Prostate gland (tissue), 2 donors: ENCODE measurements around the gene HPS4.

Experiments used
- POLR2AphosphoS5 ChIP-seq: sonication (generic); formaldehyde crosslinking; IDR thresholded peaks from one replicate; pipeline ENCODE4 v1.6.1; 2017; ENCODE audit warnings: antibody characterized with exemption
- TF ChIP-seq, protein P1 (sequence below), 4 experiments: fragments of 200-600 bp in 2 of 4; fragments of 450-650 bp in 2 of 4; sonication (generic) in 2 of 4; IDR thresholded peaks; 1 replicate in 3 of 4; 2 replicates in 1 of 4; pipeline ENCODE4 v1.5.1; 2016 to 2019; ENCODE audit warnings: antibody characterized with exemption in 4 of 4, mild to moderate bottlenecking in 2 of 4, moderate library complexity in 2 of 4

DNA sequence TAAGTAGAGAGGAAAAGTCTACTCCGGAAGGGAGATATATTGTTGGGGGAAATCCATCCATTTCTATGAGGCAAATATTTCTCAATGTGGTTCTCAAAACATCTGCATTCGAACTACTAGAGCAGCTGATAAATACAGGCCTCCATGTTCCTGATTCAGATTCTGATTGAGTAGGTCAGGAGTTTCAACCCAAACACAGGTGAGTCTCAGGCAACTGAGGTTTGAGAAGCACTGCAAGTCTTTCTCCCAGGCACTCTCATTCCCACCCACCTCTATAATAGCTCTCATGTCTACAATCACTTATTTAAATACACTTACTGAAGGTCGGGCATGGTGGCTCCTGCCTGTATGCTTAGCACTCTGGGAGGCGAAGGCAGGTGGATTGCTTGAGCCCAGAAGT, 69.2 kb downstream of the HPS4 start:
- TF ChIP-seq, protein P1, sequence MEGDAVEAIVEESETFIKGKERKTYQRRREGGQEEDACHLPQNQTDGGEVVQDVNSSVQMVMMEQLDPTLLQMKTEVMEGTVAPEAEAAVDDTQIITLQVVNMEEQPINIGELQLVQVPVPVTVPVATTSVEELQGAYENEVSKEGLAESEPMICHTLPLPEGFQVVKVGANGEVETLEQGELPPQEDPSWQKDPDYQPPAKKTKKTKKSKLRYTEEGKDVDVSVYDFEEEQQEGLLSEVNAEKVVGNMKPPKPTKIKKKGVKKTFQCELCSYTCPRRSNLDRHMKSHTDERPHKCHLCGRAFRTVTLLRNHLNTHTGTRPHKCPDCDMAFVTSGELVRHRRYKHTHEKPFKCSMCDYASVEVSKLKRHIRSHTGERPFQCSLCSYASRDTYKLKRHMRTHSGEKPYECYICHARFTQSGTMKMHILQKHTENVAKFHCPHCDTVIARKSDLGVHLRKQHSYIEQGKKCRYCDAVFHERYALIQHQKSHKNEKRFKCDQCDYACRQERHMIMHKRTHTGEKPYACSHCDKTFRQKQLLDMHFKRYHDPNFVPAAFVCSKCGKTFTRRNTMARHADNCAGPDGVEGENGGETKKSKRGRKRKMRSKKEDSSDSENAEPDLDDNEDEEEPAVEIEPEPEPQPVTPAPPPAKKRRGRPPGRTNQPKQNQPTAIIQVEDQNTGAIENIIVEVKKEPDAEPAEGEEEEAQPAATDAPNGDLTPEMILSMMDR (IDR thresholded peaks at IDR 0.05) = no peak
- TF ChIP-seq POLR2AphosphoS5 = no peak
